Measurements from ENCODE around the gene UBXN6.
A peak's percentile ranks its signal among the peaks of the same experiment; 100 is the strongest.

UBXN6 gene

DNA sequence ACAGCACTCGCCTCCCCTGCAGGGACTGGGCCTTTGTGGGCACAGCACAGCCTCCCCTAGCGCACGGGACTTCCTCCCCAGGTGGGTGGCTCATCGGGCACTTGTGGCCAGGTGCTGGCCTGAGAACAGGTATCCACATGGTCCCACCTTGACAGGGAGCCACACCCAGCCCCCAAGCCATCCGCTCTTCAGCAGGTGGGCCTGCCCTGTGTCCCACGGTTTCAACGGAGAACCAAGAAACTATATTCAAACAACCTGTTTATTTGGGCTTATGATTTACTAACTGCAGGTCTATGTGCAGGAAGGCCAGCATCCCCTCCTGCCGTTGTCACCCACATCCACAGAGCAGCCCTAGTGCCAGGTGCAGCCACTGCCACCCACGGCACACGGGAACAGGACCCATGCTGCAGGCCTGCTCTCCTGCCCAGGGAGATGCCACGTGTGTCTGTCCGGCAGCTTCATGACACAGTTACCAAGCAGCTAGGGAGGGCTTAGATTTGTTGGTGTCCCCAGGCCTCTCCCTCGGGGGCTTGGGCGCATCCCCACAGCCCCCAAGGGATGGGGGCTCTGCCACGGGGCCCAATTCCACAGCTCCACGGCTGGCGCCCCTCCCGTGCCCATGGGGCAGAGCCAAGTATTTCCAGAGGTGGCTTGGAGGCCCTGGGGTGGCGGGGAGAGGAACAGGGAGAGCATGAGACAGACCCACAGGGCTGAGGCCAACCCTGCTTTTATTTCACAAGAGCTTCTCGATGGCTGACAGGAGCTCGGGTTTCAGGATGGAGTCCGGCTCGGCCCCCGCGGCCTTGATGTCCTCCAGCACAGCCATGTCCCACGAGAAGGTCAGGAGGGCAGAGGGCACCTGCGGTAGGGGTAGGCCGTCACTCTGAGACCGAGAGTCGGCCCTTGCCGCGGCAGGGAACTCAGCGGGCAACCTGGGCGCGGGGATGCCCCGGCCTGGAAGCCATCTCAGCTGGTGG is 12.5 kb downstream of the UBXN6 start:
- FAIRE-seq (no peak), DNase-seq (ENCODE audit: insufficient read length, low spot score) (no peak)
- TF ChIP-seq POLR2A (IDR thresholded peaks at IDR 0.05; ENCODE audit: low read depth, low read length) (no peak), TAF1 (IDR thresholded peaks at IDR 0.05; ENCODE audit: low read depth, low read length) (no peak)

DNA sequence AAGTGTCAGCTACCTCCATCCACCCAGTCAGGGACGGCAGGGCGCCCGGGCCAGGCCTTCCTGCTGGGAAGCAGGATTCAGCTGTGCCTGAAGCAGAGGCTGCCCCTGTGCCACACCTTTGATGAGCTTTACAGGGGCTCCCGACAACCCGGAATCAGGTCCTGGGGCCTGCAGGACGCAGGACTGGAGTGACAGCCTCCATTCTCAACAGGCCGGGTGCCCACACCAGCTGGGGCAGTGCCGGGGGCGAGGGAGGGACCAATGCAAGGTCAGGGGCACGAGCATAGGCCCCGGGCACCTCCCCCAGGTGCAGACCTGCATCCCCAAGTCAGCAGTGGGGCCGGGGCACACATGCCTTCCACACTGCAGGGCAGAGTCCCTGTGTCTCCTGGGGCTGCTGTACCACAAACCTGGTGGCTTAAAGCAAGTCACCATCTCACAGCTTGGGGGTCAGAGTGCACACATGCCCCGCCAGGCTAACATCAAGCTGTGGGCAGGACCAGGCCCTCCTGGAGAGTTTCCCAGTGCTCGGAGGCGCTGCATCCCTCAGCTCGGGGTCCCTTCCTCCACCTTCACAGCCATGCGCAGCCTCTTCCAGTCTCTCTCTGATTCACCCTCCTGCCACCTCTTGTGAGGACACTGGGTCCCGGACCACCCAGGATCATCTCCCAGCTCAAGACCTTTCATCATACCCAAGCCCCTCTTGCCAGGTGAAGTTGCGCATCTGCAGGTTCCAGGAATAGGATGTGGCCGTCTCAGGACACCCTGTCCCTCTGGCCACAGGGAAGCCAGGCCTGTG is 13.4 kb downstream of the UBXN6 start:
- no peak for TF ChIP-seq TAF1 (IDR thresholded peaks at IDR 0.05; ENCODE audit: low read depth, low read length)
- peak; percentile 56 for TF ChIP-seq POLR2A (IDR thresholded peaks at IDR 0.05; ENCODE audit: low read depth, low read length)
- peak; percentile 55 for TF ChIP-seq POLR2AphosphoS5 (IDR thresholded peaks at IDR 0.05; ENCODE audit: low read depth, low read length)
- TF ChIP-seq SPI1 (IDR thresholded peaks at IDR 0.05; ENCODE audit: low read depth, low read length), result no peak
- TF ChIP-seq PAX5 (IDR thresholded peaks at IDR 0.05; ENCODE audit: insufficient read depth, low read length, severe bottlenecking), result no peak
- TF ChIP-seq POU2F2 (IDR thresholded peaks at IDR 0.05; ENCODE audit: low read depth, low read length), result no peak
- no peak for DNase-seq (ENCODE audit: insufficient read length, low spot score)
- FAIRE-seq, result no peak

DNA sequence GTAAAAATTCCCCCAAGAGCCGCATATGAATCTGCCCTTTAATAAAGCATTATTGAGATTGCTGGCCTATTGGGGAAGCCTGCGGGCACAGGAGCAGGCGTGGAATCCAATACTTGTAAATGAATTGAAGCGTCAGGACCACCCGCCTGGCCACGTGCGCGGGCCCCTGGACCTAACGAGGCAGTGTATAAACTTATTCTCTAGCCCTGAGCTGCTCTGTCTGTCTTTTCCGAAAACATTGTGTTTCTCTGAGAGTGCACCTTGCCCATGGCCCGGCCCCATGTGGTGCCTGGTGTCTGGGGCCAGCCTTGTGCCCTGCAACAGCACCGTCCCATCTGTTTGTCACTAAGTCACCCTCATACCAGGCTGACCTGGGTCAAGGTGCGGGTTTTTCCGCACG is 14.4 kb downstream of the UBXN6 start:
- DNase-seq (ENCODE audit: insufficient read length, low spot score) (no peak), FAIRE-seq (no peak)
- TF ChIP-seq POLR2AphosphoS5 (IDR thresholded peaks at IDR 0.05; ENCODE audit: low read depth, low read length) (no peak), TAF1 (IDR thresholded peaks at IDR 0.05; ENCODE audit: low read depth, low read length) (no peak), SPI1 (IDR thresholded peaks at IDR 0.05; ENCODE audit: low read depth, low read length) (no peak), PAX5 (IDR thresholded peaks at IDR 0.05; ENCODE audit: insufficient read depth, low read length, severe bottlenecking) (no peak), POU2F2 (IDR thresholded peaks at IDR 0.05; ENCODE audit: low read depth, low read length) (no peak), POLR2A (IDR thresholded peaks at IDR 0.05; ENCODE audit: low read depth, low read length) (no peak)

DNA sequence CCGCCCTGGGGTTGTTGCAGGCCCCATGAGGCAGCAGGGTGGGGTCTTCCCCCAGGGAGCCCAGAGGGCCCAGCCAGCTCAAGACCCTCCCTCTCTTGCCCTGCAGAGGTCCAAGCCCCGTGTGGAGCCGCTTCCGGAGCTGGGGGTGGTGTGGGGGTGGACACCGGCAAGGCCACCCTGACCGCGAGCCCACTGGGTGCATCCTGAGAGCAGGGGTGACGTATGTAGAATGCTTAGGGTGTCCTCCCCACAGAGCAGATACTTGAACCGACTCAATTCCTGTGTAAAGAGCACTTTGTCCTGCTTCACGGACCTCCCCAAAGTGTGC is 14.8 kb downstream of the UBXN6 start:
- TF ChIP-seq POU2F2 (IDR thresholded peaks at IDR 0.05; ENCODE audit: low read depth, low read length), result no peak
- TF ChIP-seq POLR2AphosphoS5 (IDR thresholded peaks at IDR 0.05; ENCODE audit: low read depth, low read length), result no peak
- TF ChIP-seq PAX5 (IDR thresholded peaks at IDR 0.05; ENCODE audit: insufficient read depth, low read length, severe bottlenecking), result no peak
- TF ChIP-seq TAF1 (IDR thresholded peaks at IDR 0.05; ENCODE audit: low read depth, low read length), result no peak
- TF ChIP-seq SPI1 (IDR thresholded peaks at IDR 0.05; ENCODE audit: low read depth, low read length), result no peak
- TF ChIP-seq POLR2A (IDR thresholded peaks at IDR 0.05; ENCODE audit: low read depth, low read length), result no peak
- FAIRE-seq (no peak), DNase-seq (ENCODE audit: insufficient read length, low spot score) (no peak)

DNA sequence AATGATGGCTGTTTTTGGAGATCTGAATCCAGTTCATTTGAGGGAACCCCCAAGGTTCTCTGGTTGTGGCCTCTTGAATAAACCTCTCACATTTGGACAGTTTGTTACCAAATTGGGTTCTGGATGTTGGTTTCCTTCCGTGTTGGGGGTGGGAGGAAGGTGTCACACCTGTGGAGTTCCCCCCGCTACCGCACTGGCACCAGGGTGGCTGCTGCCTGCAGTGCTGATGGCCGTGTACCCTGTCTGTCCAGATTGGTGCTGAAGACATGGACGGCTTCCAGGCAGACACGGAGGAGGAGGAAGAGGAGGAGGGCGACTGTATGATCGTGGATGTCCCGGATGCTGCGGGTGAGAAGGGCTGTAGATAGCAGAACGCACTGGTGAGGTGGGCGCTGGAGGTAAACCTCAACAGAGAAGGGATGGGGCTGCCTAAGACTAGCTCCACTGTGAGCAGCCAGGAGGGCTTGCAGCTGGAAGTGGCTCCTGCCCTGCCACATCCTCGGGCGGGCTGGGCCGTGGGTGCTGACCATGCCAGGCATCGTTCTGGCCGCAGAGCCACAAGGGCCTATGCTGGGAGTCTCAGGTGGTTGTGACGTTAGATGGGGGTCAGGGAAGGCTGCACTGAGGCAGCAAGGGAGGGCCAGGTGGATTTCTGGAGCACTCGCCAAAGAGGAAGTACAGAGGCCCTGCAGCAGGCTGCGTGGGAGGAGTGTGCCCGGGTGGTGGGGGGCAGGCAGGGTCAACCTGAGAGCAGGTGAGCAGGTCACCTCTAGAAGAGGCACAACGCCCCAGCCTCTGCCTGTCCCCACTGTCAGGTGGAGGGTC is 15.4 kb downstream of the UBXN6 start:
- no peak for TF ChIP-seq POLR2AphosphoS5 (IDR thresholded peaks at IDR 0.05; ENCODE audit: low read depth, low read length)
- TF ChIP-seq SPI1 (IDR thresholded peaks at IDR 0.05; ENCODE audit: low read depth, low read length), result 0 out of 2 replicates have a peak, but pooled peaks have one; percentile 12
- FAIRE-seq (peak; percentile 74), DNase-seq (ENCODE audit: insufficient read length, low spot score) (no peak)

DNA sequence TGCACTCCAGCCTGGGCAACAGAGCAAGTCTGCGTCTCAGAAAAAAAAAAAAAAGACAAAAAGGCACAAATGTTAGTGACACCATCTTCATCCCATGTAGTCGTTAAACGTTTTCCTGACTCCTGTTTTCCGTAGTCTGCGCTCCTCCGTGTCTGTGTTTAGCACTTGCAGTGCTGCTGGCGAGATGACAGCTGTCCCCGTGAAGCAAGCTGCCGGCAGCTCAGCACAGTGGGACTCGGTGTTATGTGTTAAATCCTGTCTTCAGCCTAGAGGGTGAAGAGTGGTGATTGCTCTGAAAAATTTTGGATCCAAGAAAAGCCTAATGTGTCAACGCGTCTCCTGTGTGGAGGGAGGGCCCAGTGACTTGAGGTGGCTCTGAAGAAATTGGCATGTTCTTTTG is 18.4 kb downstream of the UBXN6 start:
- FAIRE-seq, result no peak
- DNase-seq (ENCODE audit: insufficient read length, low spot score), result no peak
- TF ChIP-seq POU2F2 (IDR thresholded peaks at IDR 0.05; ENCODE audit: low read depth, low read length) (no peak), PAX5 (IDR thresholded peaks at IDR 0.05; ENCODE audit: insufficient read depth, low read length, severe bottlenecking) (no peak), POLR2A (IDR thresholded peaks at IDR 0.05; ENCODE audit: low read depth, low read length) (no peak), POLR2AphosphoS5 (IDR thresholded peaks at IDR 0.05; ENCODE audit: low read depth, low read length) (no peak), SPI1 (IDR thresholded peaks at IDR 0.05; ENCODE audit: low read depth, low read length) (no peak), TAF1 (IDR thresholded peaks at IDR 0.05; ENCODE audit: low read depth, low read length) (no peak)

DNA sequence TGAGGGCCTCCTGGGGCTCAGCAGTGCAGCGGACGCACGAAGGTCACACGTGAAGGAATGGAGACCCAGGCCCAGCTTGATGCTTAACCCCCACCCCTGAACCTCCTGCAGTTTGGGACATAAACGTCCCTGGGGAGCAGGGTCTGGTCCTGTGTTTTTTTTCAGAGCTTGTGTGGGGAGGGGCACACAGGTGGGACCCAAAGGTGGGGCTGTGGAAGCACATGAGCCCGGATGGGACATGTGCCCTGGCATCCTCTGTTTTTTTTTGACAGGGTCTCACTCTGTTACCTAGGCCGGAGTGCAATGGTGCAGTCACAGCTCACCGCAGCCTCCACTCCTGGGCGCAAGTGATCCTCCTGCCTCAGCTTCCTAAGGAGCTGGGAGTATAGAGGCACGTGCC is 20.5 kb downstream of the UBXN6 start:
- TF ChIP-seq SPI1 (IDR thresholded peaks at IDR 0.05; ENCODE audit: low read depth, low read length) (no peak), POLR2AphosphoS5 (IDR thresholded peaks at IDR 0.05; ENCODE audit: low read depth, low read length) (peak; percentile 51; the same call in 1 of the 2 replicates), POLR2A (IDR thresholded peaks at IDR 0.05; ENCODE audit: low read depth, low read length) (no peak)
- DNase-seq (ENCODE audit: insufficient read length, low spot score) (no peak), FAIRE-seq (no peak)

DNA sequence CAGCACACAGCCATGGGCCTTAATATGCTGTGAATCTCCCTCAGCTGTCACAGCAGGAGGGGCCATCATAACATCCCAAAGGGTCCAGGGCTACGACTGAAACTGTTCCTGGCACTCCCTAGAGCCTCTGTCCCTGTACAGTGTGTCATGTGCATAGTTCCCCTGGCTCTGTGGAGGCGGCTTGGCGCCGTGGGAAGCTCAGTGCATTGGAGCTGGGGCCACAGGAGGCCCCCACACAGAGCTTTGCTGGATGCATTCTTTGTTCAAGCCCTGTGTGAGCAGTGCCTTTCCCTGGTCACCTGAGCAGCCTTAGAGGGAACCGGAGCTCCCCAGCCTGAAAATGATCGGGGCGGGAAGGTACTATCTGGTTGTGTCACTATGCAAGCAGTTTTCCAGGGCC is 21.4 kb downstream of the UBXN6 start:
- FAIRE-seq, result no peak
- DNase-seq (ENCODE audit: insufficient read length, low spot score), result no peak
- TF ChIP-seq POLR2AphosphoS5 (IDR thresholded peaks at IDR 0.05; ENCODE audit: low read depth, low read length), result no peak
- TF ChIP-seq SPI1 (IDR thresholded peaks at IDR 0.05; ENCODE audit: low read depth, low read length), result no peak
- TF ChIP-seq POLR2A (IDR thresholded peaks at IDR 0.05; ENCODE audit: low read depth, low read length), result no peak
- no peak for TF ChIP-seq PAX5 (IDR thresholded peaks at IDR 0.05; ENCODE audit: insufficient read depth, low read length, severe bottlenecking)
- no peak for TF ChIP-seq POU2F2 (IDR thresholded peaks at IDR 0.05; ENCODE audit: low read depth, low read length)
- no peak for TF ChIP-seq TAF1 (IDR thresholded peaks at IDR 0.05; ENCODE audit: low read depth, low read length)

DNA sequence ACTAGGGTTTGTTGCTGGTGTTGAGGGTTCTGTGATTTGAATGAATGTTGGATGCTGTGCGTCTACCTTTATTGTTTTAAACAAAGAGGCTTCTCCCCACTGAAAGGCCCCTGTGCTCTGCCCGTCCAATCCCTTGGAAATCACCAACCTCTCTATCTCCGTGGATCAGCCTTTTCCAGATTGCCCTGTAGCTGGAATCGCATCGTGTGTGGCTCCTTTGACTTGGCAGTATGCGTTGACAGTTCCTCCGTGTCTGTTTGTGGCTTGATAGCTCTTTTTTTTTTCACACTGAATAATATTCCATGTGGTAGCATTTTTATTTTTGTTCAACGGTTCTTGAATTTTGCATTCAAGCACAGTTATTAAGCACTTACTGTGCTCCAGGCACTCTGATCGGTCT is 23.2 kb downstream of the UBXN6 start:
- DNase-seq (ENCODE audit: insufficient read length, low spot score) (no peak), FAIRE-seq (no peak)
- no peak for TF ChIP-seq PAX5 (IDR thresholded peaks at IDR 0.05; ENCODE audit: insufficient read depth, low read length, severe bottlenecking)
- TF ChIP-seq TAF1 (IDR thresholded peaks at IDR 0.05; ENCODE audit: low read depth, low read length), result no peak
- no peak for TF ChIP-seq POLR2A (IDR thresholded peaks at IDR 0.05; ENCODE audit: low read depth, low read length)
- TF ChIP-seq POU2F2 (IDR thresholded peaks at IDR 0.05; ENCODE audit: low read depth, low read length), result no peak
- no peak for TF ChIP-seq SPI1 (IDR thresholded peaks at IDR 0.05; ENCODE audit: low read depth, low read length)
- TF ChIP-seq POLR2AphosphoS5 (IDR thresholded peaks at IDR 0.05; ENCODE audit: low read depth, low read length), result no peak
